HG03378 (cell line): Measurements from ENCODE around the gene BMAL2.

Experiments
- ATAC-seq: cut with Tn5 transposase; IDR thresholded peaks from one replicate; pipeline ENCODE4 v1.9.1; 2021; ENCODE audit warnings: mild to moderate bottlenecking, moderate library complexity; ENCODE audit not compliant: unreplicated experiment

The BMAL2 gene, protein sequence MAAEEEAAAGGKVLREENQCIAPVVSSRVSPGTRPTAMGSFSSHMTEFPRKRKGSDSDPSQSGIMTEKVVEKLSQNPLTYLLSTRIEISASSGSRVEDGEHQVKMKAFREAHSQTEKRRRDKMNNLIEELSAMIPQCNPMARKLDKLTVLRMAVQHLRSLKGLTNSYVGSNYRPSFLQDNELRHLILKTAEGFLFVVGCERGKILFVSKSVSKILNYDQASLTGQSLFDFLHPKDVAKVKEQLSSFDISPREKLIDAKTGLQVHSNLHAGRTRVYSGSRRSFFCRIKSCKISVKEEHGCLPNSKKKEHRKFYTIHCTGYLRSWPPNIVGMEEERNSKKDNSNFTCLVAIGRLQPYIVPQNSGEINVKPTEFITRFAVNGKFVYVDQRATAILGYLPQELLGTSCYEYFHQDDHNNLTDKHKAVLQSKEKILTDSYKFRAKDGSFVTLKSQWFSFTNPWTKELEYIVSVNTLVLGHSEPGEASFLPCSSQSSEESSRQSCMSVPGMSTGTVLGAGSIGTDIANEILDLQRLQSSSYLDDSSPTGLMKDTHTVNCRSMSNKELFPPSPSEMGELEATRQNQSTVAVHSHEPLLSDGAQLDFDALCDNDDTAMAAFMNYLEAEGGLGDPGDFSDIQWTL

GRCh38 chr12:27332714-27333402, at the start of gene BMAL2:
Gene BMAL2 (plus strand): TSS chr12:27332836. CDS start chr12:27333073, 237 bp downstream.
- ATAC-seq, result peak; percentile 3

GRCh38 chr12:27284021-27284420, 48.6 kb upstream of the BMAL2 start:
- ATAC-seq, result no peak

- ATAC-seq, result peak; percentile 83
These were observed 47.9 kb upstream of the BMAL2 start for GRCh38 chr12:27284751-27285150.

DNA sequence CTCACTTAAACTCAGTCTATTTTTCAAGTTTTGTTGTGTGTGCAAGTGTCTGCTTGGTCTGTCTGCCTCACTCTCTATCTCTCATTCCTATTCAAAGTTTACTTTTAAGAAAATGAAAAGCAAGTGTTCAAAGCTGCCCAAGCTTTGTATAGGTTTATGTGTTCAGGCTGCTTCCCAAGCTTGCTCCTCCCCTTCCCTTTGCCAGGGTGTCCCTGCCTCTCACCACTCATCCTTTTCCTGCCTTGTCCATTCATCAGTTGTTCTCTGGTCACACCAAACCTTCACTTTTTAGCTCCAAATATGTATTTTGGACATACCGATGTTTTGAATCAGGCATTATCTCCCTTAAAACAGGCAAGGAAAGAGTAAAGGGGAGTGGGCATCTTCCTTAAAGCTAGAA, 47.2 kb upstream of the BMAL2 start:
- no peak for ATAC-seq

DNA sequence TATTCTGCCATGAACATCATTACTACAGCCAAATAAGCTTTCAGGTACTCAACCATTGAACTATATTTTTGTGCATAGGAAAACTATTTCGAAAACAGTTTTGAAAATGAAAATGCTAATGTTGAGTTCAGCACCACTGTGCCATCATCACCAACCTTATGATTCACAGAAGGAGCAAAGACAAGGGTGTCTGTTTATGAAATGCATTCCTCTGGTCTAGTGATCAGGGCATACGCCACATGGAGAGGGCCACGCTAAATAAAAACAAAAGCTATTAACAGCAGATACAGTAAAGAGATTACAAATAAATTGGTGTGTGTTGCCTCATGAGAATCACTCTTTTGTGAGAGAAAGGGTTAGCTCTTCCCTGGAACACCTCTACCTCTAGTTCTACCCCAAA, 43.2 kb upstream of the BMAL2 start:
- no peak for ATAC-seq

- no peak for ATAC-seq
These were observed 42.0 kb upstream of the BMAL2 start for GRCh38 chr12:27290501-27291168.

DNA sequence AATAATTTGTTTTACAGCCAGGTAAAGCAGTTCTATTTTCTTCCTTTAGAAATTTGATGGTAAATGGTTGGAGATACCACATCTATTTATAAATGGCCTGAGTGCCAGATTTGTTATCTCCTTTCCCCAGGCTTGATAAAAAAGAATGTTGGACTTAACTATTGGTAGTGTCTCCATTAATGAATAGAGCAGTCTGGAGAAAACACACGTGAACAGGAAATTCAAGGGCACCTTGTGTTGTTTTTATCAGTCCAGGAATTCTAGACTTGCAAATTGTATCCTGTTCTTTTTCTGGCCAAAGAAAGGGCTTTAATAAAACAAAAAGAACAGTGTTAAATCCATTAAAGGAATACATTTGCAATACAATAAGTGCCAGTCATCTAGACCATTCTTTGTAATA, 40.8 kb upstream of the BMAL2 start:
- no peak for ATAC-seq

DNA sequence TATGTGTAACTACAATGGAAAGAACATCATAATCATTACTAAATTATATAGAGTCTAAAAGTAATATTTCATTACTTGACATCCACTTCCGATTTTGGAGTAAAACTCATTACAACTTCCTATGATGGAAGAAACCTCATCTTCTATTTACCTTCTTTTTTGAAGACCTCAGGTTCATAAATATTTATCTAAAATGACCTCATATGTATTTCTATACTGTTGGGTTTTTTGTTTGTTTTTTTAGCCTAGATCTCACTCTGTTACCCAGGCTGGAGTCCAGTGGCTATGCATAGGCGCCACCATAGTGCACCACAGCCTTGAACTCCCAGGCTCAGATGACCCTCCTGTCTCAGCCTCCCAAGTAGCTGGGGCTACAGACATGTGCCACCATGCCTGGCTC, 39.9 kb upstream of the BMAL2 start:
- ATAC-seq, result no peak

DNA sequence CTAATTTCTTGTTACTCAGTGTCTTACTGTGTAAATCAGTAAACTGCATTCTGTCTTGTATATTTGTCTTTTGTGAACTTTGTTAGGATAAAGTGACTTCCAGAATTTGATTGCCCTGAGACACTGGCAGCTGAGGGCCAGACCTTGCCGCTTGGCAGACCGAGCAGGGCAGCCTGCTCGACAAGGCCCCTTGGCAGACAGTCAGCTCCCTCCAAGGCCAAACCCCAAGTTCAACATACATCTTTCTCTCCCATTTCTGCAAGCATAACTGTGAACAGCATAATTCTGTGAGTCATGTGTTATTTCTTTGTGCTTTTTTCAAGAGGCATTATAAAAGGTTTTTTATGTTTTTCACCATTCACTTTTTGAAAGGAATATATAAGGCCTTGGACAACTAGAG, 39.2 kb upstream of the BMAL2 start:
- ATAC-seq, result no peak

DNA sequence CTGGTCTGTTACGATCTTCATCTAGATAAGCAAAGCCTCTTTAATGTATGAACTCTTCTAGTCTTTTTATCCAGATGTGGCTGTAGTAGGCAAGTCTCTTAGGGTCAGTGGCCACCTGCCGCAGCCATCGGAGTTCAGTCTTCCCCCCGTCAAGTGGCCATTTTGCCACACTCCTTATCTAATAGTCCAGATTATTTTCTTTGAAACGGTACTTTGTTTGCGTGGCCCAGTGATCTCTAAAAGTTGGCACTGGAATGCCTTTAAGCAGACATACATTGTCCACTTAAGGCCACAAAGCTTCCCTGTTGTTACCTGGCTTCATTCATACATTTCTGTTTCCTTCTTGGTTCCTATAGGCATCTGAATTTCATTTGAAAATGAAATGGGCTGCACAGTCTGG, 36.0 kb upstream of the BMAL2 start:
- ATAC-seq, result no peak

- no peak for ATAC-seq
These were observed 35.1 kb upstream of the BMAL2 start for GRCh38 chr12:27297566-27297965.

DNA sequence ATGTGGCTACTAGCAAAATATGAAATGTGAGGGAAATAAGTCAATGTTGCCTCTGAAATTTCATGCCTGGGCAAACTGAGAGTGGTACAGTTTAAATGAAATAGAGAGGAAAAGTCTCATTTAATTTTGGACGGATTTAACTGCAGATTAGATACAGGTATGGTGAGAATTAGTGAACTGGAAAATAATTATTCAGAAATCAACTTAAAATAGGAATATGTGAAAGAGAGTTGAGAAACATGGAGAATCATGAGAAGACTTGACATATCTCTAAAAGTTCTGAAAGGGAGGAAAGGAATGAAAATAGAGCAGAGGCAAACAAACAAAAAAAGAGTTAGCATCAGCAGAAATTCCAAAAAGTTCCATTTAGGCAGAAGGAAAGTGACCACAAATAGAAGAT, 33.5 kb upstream of the BMAL2 start:
- ATAC-seq, result no peak

- no peak for ATAC-seq
These were observed 32.4 kb upstream of the BMAL2 start for GRCh38 chr12:27300226-27300625.

GRCh38 chr12:27303139-27304111, 29.2 kb upstream of the BMAL2 start:
- ATAC-seq, result no peak

DNA sequence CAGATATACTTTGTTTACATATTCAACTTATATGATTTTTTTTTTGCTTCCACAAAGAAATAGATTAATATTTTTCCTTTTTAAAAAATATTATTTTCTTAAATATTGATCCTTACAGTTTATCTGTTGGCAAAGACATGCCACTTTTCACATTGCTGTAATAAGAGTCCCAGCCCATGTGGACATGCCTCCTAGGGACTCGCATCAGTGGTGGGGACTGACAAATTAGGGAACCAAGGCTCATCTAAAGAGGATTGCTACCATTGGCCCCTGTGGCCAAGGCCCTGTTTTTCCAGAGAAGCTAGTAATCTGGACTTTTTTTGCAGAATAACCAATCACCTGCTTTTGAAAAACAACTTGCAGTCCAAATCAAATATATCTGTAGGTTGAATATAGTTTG, 27.8 kb upstream of the BMAL2 start:
- ATAC-seq, result no peak

DNA sequence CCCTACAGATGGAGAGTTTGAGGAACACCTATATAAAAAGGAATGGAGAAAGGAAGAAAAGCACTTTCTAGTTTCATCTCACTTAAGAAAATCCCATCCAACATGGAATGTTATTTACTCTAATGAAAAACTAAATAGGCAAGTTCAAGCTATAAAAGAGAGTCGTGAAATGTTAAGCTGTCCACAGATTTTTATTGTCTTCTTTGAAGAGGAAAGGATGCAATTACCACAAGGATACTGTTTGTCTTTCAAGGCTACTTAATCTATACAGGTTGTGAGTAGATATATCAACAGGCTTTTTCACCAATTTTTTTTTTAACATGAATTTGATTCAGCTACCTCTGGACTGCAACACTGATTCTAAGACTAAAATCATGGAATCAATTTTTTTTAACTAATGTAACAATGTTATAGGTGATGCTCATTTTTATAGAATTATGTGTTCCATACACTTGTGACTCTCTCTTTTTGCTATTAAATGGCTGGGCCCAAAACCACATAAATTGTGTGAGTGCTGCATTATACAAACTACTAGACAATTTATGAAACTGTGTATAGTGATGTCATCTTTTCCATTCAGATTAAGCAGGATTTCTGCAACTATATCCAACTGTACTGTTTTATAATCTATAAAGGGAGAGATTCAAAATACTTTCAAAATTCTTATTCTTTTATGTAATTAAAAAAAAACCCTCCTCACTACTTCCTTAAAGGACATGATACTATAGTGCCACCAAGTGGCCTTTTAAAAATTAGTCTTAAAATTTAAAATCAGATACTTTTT, 26.8 kb upstream of the BMAL2 start:
- ATAC-seq, result no peak

GRCh38 chr12:27309293-27309994, 23.2 kb upstream of the BMAL2 start:
- peak; percentile 57 for ATAC-seq

- no peak for ATAC-seq
These were observed 22.7 kb upstream of the BMAL2 start for GRCh38 chr12:27309995-27310315.

GRCh38 chr12:27316947-27317346, 15.7 kb upstream of the BMAL2 start:
- ATAC-seq, result no peak
